OCI-LY1 (cell line): ENCODE results near the gene FAM107B.

Source experiments
- EZH2 ChIP-seq: fragments of 200-600 bp; sonication (generic), shearing (Covaris generic); IDR thresholded peaks from 2 replicates; pipeline ENCODE4 v1.8.0; 2017; ENCODE audit warnings: borderline replicate concordance, mixed run types, mild to moderate bottlenecking, antibody characterized with exemption, low read length, moderate library complexity, mixed read lengths
- TF ChIP-seq, protein P1 (sequence below): fragments of 200-600 bp; sonication (generic), shearing (Covaris generic); IDR thresholded peaks from 2 replicates; pipeline ENCODE4 v1.5.1; 2017; ENCODE audit warnings: mild to moderate bottlenecking, antibody characterized with exemption, low read length, moderate library complexity, mixed read lengths

DNA sequence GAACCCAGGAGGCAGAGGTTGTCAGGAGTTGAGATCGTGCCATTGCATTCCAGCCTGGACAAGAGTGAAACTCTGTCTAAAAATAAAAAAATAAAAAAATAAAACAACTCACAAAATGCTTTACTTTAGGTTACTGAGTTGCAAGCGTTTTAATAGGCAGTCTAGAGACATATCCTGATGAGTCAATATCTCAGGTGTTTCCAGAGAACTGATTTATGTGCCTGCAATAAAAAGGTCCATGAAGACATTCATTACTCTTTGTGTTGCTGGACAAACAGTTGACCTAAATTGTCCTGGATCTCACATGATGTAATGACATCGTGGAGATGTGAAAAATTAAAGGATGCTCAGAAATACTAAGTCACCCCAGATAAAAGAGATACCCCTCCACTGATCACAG, 31.6 kb upstream of the FAM107B start:
- TF ChIP-seq, protein P1, sequence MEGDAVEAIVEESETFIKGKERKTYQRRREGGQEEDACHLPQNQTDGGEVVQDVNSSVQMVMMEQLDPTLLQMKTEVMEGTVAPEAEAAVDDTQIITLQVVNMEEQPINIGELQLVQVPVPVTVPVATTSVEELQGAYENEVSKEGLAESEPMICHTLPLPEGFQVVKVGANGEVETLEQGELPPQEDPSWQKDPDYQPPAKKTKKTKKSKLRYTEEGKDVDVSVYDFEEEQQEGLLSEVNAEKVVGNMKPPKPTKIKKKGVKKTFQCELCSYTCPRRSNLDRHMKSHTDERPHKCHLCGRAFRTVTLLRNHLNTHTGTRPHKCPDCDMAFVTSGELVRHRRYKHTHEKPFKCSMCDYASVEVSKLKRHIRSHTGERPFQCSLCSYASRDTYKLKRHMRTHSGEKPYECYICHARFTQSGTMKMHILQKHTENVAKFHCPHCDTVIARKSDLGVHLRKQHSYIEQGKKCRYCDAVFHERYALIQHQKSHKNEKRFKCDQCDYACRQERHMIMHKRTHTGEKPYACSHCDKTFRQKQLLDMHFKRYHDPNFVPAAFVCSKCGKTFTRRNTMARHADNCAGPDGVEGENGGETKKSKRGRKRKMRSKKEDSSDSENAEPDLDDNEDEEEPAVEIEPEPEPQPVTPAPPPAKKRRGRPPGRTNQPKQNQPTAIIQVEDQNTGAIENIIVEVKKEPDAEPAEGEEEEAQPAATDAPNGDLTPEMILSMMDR: no peak
- TF ChIP-seq EZH2: no peak
